NOMO-1 treated with DMSO at 0.1 percent for 48 hours (cell line): Measurements from ENCODE around the gene LENEP.

Experiments
- DNase-seq: peaks from one replicate; lab custom pipeline; 2025; ENCODE audit not compliant: unreplicated experiment; lab: John Stamatoyannopoulos, UW

The LENEP gene, protein sequence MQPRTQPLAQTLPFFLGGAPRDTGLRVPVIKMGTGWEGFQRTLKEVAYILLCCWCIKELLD

DNA sequence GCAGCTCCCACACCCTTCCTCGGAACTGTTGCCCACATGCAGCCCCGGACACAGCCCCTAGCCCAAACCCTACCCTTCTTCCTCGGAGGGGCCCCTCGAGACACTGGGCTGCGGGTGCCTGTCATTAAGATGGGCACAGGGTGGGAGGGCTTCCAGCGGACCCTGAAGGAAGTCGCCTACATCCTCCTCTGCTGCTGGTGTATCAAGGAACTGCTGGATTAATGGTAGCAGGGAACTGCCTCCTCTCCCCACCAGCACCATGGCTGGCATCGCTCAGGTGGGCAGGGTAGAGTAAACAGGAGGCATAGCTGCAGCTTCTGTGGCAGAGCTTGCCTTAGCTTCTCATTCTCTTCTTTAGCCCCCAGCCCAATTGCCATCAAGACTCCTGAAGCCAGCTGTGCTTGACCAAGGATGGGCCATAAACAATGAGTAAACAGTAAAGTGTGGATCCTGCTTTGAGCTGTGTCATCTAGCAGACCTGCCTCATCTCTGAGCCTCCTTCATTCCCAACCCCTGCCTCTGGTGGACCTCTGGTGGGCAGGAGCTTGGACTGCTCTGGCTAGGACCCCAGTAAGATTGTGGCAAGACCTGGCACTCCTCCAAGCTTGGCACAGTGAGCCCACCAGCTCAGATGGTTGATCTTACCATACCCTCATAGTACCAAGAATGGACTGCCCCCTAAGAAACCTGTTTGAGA, at the start of gene LENEP:
TSS of gene LENEP (plus strand) at position 15 of the 697 bp plus-strand sequence. CDS start at position 37, 22 bp downstream.
- no peak for DNase-seq

DNA sequence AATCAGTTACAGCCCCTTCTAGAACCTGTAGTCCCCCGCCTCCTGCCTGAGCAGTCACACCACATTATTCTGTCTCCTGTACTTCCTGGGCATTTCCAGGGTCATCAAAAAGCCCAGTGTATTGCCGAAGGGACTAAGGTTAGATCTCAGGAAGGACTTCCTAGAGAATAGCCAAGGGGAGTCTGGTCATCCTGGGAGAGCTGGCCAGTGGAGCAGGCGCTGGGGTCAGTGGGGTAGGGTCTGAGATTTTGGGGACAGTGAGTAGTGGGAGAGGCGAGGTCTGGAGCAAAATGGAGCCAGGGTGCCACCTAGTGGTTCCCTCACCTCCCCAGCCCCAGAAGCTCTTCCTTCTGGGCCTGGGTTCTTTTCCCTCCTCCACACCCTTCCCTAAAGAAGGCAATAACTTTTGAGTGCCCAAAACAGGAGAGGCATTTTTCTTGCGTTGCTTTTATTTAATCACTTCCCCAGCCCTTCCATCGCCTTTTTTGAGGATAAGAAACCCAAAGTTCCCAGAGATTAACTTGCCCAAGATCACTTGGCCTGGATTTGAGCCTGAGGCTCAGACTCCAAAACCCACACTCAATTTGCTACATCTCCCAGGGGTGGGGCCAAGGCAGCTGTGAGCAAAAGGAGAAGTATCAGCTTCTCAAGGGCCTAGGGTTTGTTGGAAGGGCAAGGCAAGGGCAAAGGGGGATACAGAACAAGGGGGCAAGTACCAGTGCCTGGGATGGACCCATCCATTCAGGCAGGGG, 49.6 kb upstream of the LENEP start:
- peak; percentile 70 for DNase-seq

DNA sequence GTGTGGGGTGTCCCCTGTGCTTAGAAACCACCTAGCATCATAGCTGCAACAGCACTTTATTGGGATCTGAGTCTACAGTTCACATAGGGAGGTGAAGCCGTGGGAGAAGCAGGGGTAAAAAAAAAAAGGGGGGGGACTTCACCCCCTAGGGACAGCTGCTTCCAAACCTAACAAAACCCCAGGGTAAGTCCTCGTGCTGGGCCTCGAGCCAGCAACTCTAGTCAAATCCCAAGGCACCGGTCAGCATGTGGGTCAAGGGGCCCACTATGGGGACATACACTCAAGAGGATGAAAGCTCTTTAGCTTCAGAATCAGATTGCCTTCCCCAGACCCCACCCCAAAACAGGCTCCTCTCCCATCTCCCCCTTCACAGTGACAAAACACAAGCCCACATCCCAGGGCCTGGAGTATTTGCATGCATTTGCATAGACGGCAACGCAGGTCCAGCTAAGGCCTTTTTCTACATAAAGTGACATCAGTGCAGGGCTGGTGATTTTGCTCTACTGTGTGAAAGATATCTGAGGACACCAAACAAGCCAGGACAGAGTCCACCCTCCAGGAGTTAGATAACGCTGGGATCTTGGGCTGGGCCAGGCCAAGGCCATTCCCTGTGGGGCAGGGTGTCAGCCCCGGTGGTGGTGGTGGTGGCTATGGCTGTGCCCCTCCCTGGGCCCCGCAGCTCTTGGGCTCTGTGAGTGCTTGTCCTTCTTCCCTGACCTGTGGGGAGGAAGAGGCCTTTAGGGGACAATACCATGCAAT, 48.8 kb upstream of the LENEP start:
- no peak for DNase-seq

DNA sequence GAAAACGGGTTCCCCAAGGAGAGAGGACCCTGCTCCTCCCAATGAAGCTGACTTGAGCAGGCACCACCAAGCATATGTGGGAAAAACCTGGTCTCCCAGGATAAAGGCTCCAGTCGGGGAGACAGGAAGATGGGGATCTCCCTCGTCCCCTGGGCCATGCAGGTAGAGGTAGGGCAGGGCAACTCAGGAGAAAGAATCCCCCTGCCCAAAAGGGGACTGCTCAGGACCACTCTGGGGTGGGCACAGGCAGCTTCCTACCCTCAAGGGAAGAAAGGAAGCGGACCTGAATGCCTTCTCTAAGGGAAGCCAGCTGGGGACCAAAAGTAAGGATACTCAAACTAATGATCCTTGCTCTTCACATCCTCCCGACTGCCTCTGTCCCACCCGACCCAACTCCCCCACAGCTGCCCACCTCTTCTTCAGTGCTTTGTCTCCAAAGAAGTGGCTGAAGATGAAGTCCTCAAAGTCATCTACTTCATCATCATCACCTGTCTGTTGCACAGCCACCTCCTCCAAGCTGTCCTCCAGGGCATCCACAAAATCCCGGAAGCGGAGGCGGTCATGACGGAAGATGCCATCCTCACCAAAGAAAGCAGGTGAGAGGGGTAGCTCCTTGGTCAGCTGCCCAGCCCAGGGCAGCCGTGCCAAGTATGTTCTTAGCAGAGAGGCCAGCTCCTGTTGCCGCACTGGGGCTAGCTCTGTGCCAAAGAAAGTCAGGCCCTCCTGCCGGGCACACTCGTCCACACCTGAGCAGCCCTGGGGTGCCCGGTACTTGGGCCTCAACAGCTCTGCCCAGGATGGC, 48.0 kb upstream of the LENEP start:
- DNase-seq = no peak

DNA sequence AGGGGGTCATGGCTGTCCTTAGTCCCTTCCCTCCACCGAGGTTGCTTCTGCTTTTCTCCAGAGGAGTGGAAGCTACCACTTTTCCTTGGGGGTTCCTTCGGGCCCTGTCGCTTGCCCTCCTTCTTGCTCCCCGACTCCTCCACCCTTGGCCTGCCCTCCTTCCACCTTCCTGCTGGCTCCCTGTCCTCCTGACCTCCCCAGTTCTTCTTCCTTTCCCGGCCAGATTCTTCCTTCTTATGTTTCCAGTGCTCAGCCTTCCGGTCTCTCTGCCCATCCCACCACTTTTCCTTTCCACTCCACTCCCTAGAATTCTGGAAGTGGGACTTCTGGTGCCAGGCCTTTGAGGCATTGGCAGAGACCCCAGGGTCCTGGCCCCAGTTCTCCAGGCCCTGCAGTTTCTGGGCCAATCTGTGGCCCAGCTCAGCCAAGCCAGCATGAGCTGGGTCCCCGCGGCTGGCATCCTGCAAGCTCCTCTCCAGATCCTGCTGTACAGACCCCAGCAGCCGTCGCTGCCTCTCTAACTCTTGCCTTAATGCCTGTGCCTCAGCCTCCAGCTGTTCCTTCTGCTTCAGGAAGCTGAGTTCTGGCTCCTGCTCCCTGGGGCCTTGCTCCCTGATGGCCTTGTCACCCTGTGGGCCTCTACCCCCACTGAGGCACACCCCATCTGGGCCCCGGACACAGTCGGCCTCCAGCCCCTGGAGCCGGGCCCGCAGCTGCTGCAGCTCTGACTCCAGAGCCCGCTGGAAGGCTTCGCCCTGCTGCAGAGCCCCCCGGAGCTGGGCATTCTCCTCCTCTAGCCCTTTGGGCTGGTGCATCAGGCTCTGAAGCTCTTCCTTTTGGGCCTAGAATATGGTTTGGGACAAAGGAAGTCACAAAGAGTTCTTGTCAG, 47.2 kb upstream of the LENEP start:
- no peak for DNase-seq

DNA sequence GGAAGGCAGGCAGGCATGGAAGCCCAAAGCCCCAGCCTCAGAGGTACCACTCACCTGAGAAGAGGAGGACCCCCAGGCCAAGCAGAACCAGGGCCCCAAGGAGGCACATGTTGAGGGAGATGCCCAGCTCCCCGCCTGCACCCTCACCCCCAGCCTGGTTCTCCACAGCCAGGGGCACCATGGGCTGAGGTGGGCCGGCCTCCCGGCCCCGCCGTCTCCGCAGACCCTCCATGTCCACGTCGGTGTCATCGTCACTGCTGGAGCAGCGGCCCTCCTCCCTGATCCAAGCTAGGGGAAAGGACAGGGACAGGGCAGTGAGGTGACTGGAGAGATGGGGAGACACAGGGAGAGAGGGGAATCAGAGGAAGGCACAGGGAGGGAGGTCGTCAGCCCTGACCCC, 45.3 kb upstream of the LENEP start:
- no peak for DNase-seq

DNA sequence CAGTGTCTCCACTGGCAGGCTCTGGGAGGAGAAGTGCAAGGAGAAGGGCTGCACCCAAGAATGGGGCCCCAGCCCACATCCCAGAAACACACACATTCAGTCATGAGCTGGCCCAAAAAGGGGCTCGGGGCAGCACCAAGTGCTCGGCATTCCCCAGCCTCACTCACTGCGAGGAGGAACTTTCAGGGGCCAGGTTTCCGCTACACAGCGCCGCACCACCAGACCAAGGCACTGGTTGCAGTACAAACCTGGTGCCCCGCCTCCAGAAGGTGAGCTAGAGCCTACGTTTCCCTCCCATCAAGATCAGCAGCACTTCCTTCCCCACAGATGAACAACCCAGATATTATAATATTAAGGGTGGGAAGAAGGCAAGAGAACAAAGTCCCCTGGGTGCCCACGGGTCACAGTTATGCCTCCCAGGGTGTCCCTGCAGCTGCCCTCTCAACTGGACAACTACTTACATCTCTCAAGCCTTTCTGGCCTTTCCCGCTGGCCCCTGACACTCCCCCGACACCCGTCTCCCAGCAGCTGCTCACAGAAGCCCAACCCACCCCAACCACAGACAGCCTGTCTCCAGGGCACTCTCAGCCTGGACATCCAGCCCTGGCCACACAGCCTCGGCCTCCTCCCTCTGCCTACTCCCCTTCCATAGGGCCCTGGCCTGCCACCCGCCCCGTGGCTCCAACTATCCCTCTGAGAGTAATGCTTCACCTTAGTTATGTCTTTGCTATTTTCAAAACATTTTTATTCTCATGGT, 41.3 kb upstream of the LENEP start:
- no peak for DNase-seq

DNA sequence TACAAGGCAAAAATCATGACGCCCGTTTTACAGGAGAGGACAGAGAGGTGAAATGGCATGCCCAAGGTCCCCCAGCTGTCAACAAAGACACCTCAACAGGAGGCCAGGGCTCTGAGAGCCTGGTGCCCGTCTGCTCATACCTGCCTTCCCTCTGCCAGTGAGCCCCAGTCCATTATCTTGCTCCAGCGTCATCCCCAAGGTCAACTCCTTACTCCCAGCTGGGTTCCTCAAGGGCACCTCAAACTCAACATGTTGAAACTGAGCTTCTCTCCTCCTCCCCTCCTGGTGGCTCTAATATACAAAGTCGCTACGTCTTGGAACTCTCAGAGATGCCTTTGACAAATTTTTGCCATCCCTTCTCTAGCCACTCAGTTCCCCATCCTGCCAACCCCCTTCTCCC, 40.7 kb upstream of the LENEP start:
- DNase-seq = no peak

DNA sequence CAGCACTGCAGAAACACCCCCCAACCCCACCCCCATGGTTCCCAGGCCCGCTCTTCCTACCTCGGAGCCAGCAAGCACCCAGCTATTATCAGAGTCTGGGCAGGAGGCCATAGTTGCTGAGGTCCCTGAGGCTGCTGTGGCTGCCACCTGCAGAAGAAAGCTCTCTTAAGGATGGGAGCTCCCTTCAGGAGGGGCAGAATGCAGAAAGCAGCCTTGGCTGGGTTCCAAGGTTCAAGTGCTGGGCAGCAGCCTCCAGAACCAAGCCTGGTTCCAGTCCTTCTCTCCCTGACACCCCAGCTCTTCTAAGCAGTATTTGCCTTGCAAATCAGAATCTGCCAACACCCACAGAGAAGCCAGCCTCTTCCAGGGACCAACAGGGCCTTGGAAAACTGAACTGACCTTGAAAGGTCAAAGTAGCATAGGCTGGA, 39.8 kb upstream of the LENEP start:
- no peak for DNase-seq

DNA sequence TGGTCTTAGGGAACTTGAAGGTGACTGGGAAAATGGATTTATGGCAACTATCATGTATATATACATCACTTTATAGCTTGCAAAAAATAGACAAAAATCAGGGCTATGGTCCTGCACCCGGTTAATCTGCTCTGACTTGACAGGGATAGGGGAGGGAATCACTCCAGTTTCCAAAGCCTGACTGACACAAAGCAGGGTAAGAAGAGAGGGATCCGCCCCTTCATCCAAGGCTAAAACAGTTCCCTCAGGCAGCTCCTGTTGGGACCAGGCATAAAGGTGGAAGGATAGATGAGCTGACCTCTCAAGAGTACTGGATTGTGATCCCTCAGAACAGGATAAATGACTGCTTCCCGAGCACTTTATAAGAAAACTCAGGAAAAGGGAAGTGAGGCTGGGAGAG, 38.8 kb upstream of the LENEP start:
- DNase-seq = no peak

DNA sequence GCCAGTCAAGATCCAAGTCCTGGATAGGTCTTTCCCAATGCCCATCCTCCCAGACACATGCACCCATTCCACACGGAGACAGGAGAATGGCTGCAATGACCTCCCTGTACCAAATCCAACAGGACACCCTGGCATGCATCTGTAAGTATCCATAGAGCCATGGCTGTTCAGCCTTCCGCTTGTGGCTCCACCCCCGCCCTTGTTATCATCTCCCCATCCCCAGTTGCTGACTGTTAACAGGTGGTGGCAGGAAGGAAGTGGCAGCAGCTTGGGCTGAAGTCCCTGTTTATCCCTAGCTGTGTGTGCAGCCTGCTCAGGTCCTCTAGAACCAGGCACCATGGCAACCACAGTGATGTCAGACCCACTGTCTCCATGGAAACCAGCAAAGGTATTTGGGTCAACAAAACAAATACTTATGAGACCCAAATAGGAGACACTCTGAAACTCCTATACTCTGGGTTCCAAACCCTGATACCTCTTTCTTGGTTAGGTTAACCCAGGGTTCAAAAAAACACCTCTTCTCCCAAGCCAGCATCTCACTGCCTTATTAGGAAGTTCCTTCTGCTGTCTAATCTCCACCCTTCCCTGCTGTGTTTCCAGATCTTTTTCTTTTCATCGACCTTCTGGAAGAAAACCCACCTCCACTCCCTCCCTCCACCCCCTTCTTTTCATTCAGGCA, 38.2 kb upstream of the LENEP start:
- no peak for DNase-seq

DNA sequence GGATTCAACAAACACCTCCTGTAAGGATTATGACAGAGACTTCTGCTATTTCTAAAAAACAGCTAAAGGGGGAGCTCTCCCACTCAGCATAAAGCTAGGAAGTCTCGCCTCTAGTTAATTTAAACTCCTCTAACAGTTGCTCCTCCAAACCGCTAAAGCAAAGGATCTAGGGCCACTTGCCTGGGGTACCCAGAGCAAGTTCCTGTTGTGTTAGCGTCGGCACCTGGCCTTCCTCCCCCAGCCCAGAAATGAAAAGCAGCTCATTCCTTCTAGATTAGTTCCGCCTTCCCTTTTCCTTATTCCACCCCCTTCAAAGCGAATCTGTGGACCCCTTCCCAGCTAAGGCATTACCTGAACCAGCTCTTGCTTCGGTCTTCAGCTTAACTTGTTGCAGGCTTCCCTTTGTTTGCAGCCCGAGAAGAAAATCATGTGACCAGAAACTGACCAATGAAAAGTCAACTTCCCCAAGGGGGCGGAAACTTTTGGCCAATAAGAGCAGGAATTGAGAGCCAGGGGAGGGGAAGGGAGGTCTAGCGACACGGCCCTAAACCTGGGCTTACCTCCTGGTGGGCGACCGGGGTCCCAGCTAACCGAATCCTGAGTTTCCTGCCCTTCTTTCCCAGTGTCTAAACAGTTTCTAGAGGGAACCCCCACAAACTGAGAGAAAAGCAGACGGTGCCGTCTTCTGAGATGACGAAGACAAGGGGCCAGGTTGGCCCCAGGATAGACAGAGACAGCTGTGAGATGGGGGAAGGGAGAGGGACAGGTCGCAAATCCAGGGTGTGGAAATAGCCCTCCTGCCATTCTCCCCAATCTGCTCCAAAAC, 37.5 kb upstream of the LENEP start, which contains the start of gene PBXIP1:
TSS of gene PBXIP1 (minus strand) at position 382 of the 826 bp plus-strand sequence. CDS start 2,378 bp downstream, outside the sequence.
- peak; percentile 89 for DNase-seq

DNA sequence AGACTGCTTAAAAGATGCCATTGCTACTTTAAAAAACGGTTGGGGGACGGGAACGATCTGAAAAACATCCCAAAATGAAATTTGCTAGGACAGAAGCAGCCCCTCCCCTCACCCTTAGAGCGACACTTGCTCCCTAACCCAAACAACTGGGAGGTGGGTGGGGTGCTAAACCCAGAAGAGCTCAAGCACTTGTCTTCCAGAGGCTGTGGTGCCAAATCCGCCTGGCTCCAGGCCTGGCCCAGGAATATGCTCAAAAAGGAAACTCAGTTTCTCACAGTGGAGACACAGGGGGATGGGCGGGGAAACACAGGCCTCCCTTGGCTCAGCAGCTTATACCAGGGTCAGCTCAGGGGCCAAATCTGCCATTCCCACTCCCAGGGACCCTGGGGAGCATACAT, 36.8 kb upstream of the LENEP start:
- no peak for DNase-seq

DNA sequence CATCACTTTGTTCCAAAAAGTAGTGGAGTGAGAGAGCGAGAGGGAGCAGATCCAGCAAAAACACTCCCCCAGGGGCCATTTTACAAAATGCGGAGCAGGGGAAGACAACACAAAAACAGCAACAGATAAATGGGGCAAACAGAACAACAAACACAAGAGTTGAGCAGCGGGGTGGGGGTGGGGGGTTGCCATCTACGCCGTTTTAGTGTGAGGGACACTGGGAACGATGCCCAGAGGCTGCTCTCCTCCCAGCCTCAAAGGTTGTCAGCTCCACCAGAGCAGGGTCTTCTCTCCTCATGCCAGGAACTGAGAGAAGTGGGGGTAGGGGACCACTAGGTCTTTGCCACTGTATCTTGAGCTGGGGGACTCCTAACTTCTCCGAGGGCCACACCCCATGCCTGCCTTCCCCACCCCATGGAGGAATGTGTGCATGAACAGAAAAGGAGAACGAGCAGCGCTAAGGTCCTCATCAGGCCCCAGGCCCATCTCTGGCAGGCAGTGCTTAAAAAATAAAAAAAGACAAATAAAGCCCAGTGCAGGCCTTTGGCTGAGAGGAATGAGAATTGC, 36.2 kb upstream of the LENEP start:
- no peak for DNase-seq

DNA sequence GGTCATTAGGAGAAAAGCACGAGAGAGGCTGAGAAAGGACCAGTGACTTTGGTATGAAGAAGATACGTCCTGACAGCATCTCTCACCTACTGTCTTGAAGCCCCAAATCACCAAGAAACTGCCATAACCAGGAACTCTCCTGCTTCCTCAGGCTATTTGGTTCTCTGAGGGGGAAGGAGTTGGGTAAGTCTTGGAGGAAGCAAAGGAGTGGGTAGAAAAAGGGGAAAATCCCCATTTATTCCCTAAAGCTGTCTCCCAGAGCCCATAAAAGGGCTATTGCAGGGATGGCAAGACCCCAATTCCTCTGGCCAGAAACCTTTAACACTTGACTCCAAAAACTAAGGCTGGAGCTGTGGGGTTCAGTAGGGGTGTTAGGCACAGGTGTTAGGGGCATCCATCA, 35.4 kb upstream of the LENEP start:
- no peak for DNase-seq

DNA sequence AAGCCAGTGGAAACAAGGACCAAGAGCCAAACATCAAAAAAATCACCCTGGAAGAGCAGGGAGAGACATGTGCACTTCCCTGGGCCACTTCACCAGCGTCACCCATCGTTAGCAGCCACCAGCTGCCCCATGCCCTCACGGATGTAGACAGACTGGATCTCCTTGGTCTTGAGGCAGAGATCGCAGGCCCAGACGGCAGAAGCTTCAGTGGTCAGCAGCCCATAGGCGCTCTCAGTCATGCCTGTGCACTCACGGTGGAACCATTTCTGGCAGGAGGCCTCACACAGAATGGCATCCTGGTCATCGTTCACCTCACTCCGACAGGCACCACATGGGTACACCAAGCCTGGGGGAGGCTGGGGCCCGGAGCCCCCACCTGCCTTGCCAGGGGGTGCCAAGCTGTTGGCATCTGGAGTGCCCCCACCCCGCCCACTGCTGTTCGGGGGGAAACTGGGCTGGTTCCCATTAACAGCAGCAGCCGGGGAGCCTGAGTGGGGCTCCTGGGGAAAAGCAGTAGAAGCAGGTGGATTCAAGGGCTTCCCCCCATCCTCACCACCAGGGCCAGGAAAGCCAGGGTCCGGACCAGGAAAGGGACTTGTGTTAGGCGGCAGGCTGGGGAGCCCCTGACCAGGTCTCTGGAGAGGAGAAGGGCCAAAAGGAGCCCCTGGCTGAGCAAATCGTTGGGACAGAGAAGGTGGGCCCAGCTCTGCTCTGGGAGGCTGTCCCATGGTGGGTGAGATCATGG, 34.5 kb upstream of the LENEP start:
- DNase-seq = no peak

DNA sequence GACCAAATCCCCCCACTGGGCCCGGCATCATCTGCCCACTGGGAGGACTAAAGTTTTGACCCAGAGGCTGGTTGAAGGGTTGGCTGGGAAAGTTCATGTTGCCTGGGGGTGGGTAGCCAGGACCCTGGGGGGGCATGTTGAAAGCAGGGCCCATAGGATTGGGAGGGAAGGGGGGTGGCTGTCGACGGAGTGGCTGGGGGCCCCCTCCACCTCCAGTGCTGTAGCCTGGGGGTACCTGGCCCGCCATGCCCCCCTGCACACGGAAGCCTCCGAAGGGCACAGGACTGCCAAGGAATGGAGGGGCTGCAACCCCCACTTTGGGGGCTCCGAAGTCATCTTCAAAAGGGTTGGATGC, 34.0 kb upstream of the LENEP start:
- no peak for DNase-seq
